Glutamatergic neuron (in vitro differentiated cells): ENCODE measurements around the gene PTH2R. TPM values are rescaled to one million over a fixed set of nuclear protein-coding genes. Genes with fewer than 3 reads are reported as not detected.
"Not testable (repeated sequence)": the region's sequence is repeated elsewhere in the genome, so short reads cannot be mapped to it uniquely, and the experiment has no call there.

Experiments
- DNase-seq: peaks from one replicate; pipeline ENCODE4 v3.0.0; 2022
- H3K27ac Mint-ChIP-seq: one replicate; pipeline ENCODE4 v1.8.0; 2020; ENCODE audit warnings: mild to moderate bottlenecking, mixed read lengths, inconsistent platforms; ENCODE audit not compliant: unreplicated experiment
- H3K27me3 Mint-ChIP-seq: one replicate; pipeline ENCODE4 v1.8.0; 2020; ENCODE audit warnings: mild to moderate bottlenecking, moderate library complexity, mixed read lengths, inconsistent platforms; ENCODE audit not compliant: unreplicated experiment
- H3K36me3 Mint-ChIP-seq: one replicate; pipeline ENCODE4 v1.8.0; 2020; ENCODE audit warnings: mild to moderate bottlenecking, mixed read lengths, inconsistent platforms; ENCODE audit not compliant: unreplicated experiment
- H3K4me1 Mint-ChIP-seq: one replicate; pipeline ENCODE4 v1.8.0; 2020; ENCODE audit warnings: mild to moderate bottlenecking, low read depth, mixed read lengths, inconsistent platforms; ENCODE audit not compliant: unreplicated experiment
- H3K4me3 Mint-ChIP-seq: one replicate; pipeline ENCODE4 v1.8.0; 2020; ENCODE audit warnings: mild to moderate bottlenecking, mixed read lengths, inconsistent platforms; ENCODE audit not compliant: unreplicated experiment
- H3K9me3 Mint-ChIP-seq: one replicate; pipeline ENCODE4 v1.8.0; 2020; ENCODE audit warnings: mild to moderate bottlenecking, moderate library complexity, mixed read lengths, inconsistent platforms; ENCODE audit not compliant: unreplicated experiment
- total RNA-seq: library from RNA; stranded (reverse); fragmentation: NEBNext Ultra II Directional; extraction: Animal tissue kit (Norgen Biotek cat#: 25700); gene quantifications from one replicate; pipeline ENCODE4 v1.2.1, GENCODE V29; 2021; ENCODE audit not compliant: unreplicated experiment
- TF ChIP-seq, protein P1 (sequence below): fragments of 200-600 bp; sonication (generic); IDR thresholded peaks from one replicate; pipeline ENCODE4 v1.5.0; 2021; ENCODE audit not compliant: partially characterized antibody, unreplicated experiment

Gene PTH2R
- total RNA-seq, 1 donor from 2014 or later = not detected

DNA sequence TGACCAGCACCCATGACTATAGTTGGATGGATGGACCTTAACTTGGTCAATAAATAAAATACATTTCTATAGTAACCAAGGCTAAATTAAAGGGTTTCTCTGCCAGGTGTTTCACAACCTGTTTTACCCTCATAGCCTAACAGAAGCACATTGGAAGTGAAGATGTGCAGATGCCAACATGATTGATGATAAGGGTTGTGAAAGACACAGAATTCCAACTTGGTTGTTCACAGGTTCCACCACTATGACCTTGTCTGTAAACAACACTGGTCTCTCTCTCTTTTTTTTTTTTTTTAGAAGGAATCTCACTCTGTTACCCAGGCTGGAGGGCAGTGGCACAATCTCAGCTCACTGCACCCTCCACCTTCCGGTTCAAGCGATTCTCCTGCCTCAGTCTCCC lies 37.5 kb upstream of the PTH2R start:
- Mint-ChIP-seq H3K4me3 (no peak overlapping the region), H3K27me3 (peaks cover 2% of the 10 kb centered on the region), H3K36me3 (peaks cover 18% of the 10 kb centered on the region), H3K27ac (no peak overlapping the region), H3K4me1 (no peaks in the 10 kb centered on the region), H3K9me3 (peaks cover 5% of the 10 kb centered on the region)
- DNase-seq = no peak
- TF ChIP-seq, protein P1, sequence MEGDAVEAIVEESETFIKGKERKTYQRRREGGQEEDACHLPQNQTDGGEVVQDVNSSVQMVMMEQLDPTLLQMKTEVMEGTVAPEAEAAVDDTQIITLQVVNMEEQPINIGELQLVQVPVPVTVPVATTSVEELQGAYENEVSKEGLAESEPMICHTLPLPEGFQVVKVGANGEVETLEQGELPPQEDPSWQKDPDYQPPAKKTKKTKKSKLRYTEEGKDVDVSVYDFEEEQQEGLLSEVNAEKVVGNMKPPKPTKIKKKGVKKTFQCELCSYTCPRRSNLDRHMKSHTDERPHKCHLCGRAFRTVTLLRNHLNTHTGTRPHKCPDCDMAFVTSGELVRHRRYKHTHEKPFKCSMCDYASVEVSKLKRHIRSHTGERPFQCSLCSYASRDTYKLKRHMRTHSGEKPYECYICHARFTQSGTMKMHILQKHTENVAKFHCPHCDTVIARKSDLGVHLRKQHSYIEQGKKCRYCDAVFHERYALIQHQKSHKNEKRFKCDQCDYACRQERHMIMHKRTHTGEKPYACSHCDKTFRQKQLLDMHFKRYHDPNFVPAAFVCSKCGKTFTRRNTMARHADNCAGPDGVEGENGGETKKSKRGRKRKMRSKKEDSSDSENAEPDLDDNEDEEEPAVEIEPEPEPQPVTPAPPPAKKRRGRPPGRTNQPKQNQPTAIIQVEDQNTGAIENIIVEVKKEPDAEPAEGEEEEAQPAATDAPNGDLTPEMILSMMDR = no peak

DNA sequence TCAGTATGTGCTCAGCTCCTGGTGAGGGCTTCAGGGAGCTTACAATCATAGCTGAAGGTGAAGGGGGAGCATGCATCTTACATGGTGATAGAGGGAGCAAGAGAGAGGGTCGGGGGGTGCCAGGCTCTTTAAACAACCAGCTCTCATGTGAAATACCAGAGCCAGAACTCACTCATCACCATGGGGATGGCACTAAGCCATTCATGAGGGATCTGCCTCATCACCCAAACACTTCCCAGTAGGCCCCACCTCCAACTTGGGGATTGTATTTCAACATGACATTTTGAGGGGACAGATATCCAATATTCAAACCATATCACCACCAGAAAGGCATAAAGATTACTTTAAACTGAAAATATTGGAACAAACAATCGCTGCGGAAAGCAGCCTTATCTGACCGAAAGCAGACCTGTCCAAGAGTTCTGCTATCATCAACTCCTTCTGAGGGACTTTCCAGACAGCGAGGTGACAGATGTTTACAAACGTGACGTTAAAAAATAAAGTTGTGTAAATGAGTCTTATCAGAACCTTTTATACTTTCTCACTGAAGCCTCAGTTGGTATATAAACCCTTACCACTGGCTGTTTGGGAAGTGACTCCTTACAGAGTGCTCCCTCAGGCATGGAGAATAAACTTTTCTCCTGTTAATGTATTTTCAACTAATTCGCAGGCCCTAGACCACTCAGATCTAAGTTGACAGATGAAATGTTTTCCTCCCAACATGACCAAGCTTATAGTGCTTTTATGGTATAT lies 35.5 kb upstream of the PTH2R start:
- Mint-ChIP-seq H3K27me3 (peaks cover 2% of the 10 kb centered on the region), H3K27ac (no peak overlapping the region), H3K36me3 (peaks cover 6% of the 10 kb centered on the region), H3K9me3 (peaks cover 2% of the 10 kb centered on the region), H3K4me3 (no peak overlapping the region), H3K4me1 (no peaks in the 10 kb centered on the region)
- TF ChIP-seq, protein P1 = no peak
- no peak for DNase-seq

DNA sequence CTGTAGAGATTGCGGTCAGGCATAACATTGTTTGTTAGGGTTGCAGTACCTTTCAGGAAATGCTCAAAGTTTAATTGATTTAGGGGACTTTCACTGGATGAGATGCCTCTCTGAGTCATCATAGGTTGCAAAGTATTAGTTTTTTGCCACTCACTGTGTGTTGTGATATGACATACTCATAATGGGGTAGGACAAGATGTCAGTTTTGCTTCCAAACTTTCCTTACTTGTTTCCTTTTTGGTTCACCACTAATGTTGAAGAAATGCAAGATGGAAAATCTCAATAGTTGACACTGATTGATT lies 35.0 kb upstream of the PTH2R start:
- Mint-ChIP-seq H3K4me1 (no peaks in the 10 kb centered on the region), H3K36me3 (peaks cover 6% of the 10 kb centered on the region), H3K27ac (no peak overlapping the region), H3K27me3 (peaks cover 2% of the 10 kb centered on the region), H3K4me3 (no peak overlapping the region), H3K9me3 (peaks cover 2% of the 10 kb centered on the region)
- no peak for DNase-seq
- TF ChIP-seq, protein P1 = no peak

DNA sequence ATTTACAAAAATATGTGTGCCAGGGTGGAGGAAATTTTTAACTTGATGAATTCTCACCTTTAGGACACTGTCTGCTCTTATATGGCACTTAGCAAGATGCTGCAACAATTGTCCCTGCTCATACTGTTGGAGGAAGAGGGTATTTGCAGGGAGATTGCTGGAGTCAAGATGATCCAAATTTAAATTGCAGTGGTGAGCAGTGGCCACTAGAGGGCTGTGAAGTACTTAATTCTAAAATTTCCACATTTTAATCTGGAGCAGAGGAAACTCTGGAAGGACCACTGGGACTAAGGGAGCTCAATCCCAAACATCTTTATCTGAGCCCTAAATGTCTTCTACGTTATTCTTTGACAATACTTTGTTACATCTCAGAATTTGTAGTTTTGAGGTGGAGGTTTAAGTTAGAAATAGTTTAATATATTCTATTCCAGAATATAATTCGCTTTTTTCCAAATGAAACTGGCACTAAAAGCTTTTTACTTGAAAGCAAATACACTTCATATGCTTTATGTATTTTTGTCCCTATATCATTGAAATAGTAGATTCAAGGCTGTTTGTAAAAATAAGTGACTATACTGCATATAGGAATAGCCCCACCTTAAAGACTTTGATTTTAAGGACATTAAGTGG lies 33.0 kb upstream of the PTH2R start:
- no peaks in the 10 kb centered on the region for H3K4me1 Mint-ChIP-seq
- H3K4me3 Mint-ChIP-seq = no peak overlapping the region
- H3K36me3 Mint-ChIP-seq = peaks cover 10% of the 10 kb centered on the region
- H3K27me3 Mint-ChIP-seq = peaks cover 2% of the 10 kb centered on the region
- TF ChIP-seq, protein P1 = peak; percentile 97
- H3K27ac Mint-ChIP-seq = no peak overlapping the region
- peaks cover 2% of the 10 kb centered on the region for H3K9me3 Mint-ChIP-seq
- peak; percentile 33 for DNase-seq

DNA sequence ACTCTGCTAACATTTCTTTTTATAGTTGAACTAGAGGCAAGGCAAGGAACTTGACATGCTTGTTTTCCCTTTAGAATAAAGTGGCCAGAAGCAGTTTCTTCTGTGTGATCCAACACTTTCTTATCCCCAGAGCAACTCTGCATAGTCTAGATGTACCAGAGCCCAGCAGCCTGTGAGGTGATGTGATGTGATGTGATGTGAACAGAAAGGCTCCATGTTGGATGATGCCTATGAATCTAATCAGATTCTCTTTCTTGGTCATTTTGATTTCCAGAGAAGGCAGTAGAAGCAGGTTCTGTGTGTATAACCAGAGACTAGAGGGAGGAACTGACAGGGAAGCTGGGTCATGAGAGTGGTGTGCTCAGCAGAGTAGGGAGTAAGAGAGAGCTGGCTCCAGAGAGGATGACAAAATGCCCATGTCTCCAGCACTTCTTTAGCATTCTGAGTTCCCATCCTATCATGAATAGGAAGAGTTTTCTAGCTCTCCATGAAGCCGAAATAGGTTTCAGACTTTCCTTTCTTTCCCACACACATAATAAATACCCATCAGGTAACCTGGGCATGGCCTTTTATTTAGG lies 31.0 kb upstream of the PTH2R start:
- TF ChIP-seq, protein P1 = no peak
- Mint-ChIP-seq H3K27ac (no peak overlapping the region), H3K9me3 (peaks cover 2% of the 10 kb centered on the region), H3K4me3 (no peak overlapping the region), H3K36me3 (peaks cover 14% of the 10 kb centered on the region), H3K27me3 (peaks cover 2% of the 10 kb centered on the region), H3K4me1 (no peaks in the 10 kb centered on the region)
- DNase-seq = no peak

DNA sequence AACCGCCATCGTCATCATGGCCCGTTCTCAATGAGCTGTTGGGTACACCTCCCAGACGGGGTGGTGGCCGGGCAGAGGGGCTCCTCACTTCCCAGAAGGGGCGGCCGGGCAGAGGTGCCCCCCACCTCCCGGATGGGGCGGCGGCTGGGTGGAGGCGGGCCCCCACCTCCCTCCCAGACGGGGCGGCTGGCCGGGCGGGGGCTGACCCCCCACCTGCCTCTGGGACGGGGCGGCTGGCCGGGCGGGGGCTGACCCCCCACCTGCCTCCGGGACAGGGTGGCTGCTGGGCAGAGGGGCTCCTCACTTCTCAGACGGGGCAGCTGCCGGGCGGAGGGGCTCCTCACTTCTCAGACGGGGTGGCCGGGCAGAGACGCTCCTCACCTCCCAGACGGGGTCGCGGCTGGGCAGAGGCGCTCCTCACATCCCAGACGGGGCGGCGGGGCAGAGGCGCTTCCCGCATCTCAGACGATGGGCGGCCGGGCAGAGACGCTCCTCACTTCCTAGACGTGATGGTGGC lies 29.2 kb upstream of the PTH2R start:
- H3K9me3 Mint-ChIP-seq, H3K27me3 Mint-ChIP-seq, DNase-seq, H3K36me3 Mint-ChIP-seq, H3K27ac Mint-ChIP-seq, H3K4me3 Mint-ChIP-seq, H3K4me1 Mint-ChIP-seq: not testable (repeated sequence)
